ENCODE results near the gene ZNF689.
"Not testable (repeated sequence)": the region's sequence is repeated elsewhere in the genome, so short reads cannot be mapped to it uniquely, and the experiment has no call there.

ZNF689 gene

DNA sequence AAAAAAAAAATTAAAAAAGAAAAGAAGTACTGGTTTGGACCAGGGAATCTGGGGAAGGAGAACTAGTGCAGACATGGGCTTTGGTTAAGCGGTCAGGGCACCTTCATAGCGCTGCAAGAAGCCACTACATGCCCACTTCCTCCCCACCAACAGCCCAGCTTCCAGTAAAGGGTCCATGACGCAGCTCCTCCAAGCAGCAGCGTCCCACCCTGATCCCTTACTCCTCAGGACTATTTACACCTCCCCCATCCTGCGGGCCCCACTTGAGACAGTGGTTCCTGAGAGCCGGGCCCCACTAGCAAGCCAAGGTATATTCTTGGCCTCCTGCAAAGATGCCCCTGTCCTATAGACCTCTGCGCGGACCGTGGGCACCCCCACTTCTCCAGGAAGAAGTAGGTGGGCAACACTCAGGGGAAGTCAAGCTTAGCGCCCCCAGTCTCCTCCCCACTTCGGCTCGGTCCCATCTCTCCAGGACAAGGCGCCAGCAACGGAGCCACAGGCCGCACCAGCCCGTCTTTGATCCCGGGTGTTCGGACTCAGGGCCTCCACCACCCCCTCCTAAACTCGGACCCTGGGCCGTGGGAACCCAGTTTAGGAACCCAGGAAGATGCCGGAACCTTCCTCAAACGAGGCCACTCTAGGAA, 39.7 kb upstream of the ZNF689 start:
- TF ChIP-seq, protein P1, sequence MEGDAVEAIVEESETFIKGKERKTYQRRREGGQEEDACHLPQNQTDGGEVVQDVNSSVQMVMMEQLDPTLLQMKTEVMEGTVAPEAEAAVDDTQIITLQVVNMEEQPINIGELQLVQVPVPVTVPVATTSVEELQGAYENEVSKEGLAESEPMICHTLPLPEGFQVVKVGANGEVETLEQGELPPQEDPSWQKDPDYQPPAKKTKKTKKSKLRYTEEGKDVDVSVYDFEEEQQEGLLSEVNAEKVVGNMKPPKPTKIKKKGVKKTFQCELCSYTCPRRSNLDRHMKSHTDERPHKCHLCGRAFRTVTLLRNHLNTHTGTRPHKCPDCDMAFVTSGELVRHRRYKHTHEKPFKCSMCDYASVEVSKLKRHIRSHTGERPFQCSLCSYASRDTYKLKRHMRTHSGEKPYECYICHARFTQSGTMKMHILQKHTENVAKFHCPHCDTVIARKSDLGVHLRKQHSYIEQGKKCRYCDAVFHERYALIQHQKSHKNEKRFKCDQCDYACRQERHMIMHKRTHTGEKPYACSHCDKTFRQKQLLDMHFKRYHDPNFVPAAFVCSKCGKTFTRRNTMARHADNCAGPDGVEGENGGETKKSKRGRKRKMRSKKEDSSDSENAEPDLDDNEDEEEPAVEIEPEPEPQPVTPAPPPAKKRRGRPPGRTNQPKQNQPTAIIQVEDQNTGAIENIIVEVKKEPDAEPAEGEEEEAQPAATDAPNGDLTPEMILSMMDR (IDR thresholded peaks at IDR 0.05; ENCODE audit: low read length, missing control alignments): no peak
- DNase-seq (ENCODE audit: low read depth): no peak
- H3K4me3 ChIP-seq (replicated peaks; ENCODE audit: low read depth, low read length): peak overlapping the region; percentile 53

DNA sequence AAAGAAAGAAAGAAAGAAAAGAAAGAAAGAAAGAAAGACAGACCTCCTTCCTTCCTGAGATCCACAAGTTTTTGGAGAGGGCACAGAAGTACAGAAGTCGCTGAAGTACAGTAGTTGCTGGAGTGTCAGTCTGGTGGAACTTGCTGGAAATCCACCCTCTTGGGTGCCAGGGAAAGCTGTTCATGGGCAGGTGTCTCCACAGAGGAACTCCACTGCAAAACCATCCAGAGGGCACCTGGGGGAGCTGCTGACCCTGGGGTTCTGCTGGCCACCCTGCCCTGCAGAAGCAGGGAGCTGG, 37.0 kb upstream of the ZNF689 start:
- no peak for DNase-seq (ENCODE audit: low read depth)
- TF ChIP-seq, protein P1 (IDR thresholded peaks at IDR 0.05; ENCODE audit: low read length, missing control alignments): no peak
- H3K4me3 ChIP-seq (replicated peaks; ENCODE audit: low read depth, low read length): no peak overlapping the region

DNA sequence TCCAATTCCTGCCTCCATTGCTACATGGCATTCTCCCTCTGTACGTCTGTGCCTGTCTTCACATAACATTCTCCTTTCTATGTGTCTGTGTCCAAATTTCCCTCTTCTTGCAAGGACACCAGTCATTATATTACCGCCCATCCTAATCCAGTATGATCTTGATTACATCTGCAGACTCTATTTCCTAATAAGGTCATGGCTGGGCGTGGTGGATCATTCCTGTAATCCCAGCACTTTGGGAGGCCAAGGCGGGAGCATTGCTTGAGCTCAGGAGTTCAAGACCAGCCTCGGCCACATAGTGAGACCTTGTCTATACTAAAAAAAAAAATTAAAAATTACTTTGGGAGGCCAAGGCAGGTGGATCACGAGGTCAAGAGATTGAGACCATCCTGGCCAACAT, 35.5 kb upstream of the ZNF689 start:
- TF ChIP-seq, protein P1 (IDR thresholded peaks at IDR 0.05; ENCODE audit: low read length, missing control alignments): no peak
- H3K4me3 ChIP-seq (replicated peaks; ENCODE audit: low read depth, low read length): no peak overlapping the region
- DNase-seq (ENCODE audit: low read depth): no peak

DNA sequence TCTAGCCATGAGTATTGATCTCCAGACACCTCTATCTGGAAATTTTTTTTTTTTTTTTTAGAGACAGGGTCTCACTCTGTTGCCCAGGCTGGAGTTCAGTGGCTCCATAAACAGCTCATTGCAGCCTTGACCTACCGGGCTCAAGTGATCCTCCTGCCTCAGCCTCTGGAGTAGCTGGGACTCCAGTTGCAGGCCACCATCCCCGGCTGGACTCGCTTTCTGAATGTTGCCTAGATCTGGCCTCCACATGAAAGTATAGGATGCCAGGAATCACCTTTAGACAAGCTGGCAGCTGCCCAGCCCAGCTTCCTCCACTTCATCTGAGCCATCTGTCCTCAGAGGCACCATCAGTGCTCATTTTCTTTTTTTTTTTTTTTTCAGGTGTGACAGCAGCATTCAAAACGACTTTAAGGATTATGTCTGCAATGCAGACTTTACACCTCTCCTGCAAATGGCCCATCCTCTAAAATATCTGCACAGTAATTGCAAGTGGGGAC, 34.2 kb upstream of the ZNF689 start:
- TF ChIP-seq, protein P1 (IDR thresholded peaks at IDR 0.05; ENCODE audit: low read length, missing control alignments): no peak
- no peak for DNase-seq (ENCODE audit: low read depth)
- H3K4me3 ChIP-seq (replicated peaks; ENCODE audit: low read depth, low read length): no peak overlapping the region

DNA sequence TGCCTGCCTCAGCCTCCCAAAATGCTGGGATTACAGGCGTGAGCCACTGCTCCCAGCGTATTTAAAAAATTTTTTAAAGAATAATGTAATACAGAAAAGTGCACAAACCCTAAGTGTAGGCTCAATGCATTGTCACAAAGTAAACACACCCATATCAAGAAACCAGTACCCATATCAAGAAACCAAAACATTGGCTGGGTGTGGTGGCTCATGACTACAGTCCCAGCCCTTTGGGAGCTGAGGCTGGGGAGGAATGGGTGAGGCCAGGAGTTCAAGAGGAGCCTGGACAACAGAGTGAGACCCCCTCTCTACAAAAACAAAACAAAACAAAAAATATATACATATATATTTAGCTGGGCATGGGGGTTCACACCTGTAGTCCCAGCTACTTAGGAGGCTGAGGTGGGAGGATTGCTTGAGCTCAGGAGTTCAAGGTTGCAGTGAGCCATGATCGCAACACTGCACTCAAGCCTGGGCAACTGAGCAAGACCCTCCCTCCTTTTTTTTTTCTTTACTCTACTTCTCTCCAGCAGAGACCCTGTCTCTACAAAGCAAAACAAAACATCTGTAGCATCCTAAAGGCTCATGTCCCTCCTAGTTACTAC, 31.3 kb upstream of the ZNF689 start:
- TF ChIP-seq, protein P1 (IDR thresholded peaks at IDR 0.05; ENCODE audit: low read length, missing control alignments): no peak
- DNase-seq (ENCODE audit: low read depth): no peak
- H3K4me3 ChIP-seq (replicated peaks; ENCODE audit: low read depth, low read length): no peak overlapping the region

DNA sequence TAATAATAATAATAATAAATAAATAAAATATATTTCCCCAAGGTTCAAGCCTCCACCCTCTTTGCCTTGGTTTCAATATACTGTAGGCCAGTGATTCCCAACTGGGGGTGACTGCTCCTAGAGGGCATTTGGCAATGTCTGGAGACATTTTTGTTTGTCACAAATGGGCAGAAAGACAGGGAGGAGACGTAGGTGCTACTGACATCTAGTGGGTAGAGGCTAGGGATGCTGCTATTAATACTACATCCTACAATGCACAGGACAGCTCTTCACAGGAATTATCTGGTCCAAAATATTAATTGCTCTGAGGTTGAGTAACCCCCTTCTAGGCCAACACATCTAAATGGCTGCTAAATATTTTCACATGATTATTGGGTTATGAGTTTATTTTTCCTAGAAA, 27.8 kb upstream of the ZNF689 start:
- peak; percentile 67 for DNase-seq (ENCODE audit: low read depth)
- TF ChIP-seq, protein P1 (IDR thresholded peaks at IDR 0.05; ENCODE audit: low read length, missing control alignments): peak; percentile 67
- no peak overlapping the region for H3K4me3 ChIP-seq (replicated peaks; ENCODE audit: low read depth, low read length)

DNA sequence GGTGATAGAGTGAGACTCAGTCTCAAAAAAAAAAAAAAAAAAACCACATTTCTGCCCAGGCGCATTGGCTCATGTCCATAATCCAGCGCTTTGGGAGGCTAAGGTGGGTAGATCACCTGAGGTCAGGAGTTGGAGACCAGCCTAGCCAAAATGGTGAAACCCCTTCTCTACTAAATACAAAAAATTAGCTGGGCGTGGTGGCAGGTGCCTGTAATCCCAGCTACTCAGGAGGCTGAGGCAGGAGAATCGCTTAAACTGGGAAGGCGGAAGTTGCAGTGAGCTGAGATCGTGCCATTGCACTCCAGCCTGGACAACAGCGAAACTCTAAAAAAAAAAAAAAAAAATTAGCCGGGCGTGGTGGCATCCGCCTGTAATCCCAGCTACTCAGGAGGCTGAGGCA, 26.9 kb upstream of the ZNF689 start:
- DNase-seq (ENCODE audit: low read depth); H3K4me3 ChIP-seq (replicated peaks; ENCODE audit: low read depth, low read length): not testable (repeated sequence)
